Pericardium fibroblast (primary cell): Measurements from ENCODE around the gene KANTR. TPM values are rescaled to one million over a fixed set of nuclear protein-coding genes. Genes with fewer than 3 reads are reported as not detected.

Experiments
- total RNA-seq: library from RNA; depleted of rRNA; stranded (reverse); fragments of >200 nt; gene quantifications from 2 replicates; pipeline ENCODE4 v1.2.3, GENCODE V29; 2015

KANTR gene, protein sequence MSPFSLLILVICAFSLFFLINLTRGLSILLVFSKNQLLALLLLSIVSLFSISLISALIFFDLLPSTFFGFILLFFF
- total RNA-seq, result 2.0 and 3.9 TPM in 2 replicates

DNA sequence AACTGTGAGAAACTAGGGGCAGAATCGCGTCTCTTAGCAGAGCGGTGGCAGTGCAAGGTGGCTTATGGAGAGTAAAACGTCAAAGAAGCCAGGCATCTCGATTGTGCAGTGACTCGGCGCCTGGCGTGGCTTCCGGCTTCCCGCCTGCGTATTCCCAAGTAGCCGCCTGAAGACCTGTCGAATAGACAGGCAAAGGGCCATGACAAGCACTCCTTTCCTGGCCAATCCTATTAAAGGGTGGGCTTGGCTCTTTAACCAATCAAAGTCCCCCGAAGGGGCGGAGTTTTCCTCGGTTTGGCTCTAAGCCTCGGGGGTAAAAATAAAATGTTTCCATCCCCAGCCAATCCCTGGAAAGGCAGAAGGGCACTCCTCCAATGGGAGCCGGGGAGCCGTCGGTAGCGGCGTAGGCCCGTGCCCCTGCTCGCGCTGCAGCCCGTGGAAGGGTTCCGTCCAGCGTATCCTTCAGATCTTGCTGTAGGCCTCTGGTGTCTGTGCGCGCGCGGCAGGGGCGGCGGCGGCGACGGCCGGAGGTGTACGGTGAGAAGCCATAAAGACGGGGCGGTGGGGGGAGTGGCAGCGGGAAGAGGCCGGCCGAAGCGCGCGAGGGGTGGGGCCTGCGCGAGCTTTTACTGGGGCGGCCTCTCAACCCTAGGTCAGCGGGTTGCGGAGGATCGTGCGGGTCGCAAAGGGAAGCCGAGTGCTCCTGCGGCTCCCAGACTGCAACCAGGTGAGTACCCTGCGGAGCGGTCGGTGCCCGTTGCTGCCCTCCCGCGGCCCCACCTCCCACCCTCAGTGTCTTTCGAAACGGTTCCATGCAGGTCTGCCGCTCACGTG, at the start of gene KANTR:
KANTR (plus strand) TSS at position 395 of the 834 bp plus-strand sequence. CDS start 30,131 bp downstream, outside the sequence.

DNA sequence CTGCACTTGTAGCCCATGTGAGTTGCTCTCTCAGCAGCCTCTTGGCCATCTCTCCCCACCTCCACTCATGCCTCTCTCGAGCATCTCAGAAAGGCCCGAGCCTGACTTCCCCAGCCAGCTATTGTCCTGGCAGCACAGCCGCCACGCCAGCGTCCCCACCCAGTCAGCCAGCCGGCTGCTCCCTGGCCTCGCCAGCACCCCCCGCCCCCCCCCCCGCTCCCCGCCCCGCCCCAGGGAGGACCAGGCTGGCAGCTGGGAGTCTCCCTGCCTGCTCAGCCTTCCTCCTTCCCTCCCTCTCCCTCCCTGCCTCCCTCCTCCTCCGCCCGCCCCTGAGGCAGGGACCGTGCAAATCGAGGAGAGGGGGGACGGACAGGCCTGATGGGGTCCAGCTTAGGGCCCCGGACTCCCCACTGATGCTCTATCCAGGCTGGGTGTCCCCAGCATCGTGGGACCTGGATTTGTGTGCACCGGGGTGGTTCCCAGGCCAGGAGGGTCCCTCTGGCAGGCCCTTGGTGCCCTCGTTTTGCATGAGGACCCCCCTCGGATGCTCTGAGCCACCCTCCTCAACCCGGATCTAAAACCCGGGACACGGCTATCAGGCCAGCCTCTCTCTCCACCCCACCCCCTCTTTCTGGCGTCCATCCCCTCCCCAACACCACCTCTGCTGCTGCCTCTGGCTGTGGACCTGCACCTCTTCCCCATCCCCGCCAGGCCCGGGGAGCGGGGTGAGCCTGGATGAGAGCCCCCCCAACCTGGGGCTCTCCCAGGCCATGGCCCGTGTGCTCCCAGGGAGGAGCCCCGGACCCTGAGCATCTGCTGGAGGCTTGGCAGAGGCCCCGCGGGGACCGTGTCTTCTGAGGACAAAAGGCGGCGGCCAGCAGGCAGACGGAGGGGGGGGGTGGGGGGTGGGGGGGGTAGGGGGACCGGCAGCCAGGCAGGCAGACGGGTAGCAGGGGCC, 45.5 kb upstream of the KANTR start, which contains the start of gene GPR173:
GPR173 (plus strand) TSS at position 621 of the 958 bp plus-strand sequence. CDS start 27,833 bp downstream, outside the sequence.

DNA sequence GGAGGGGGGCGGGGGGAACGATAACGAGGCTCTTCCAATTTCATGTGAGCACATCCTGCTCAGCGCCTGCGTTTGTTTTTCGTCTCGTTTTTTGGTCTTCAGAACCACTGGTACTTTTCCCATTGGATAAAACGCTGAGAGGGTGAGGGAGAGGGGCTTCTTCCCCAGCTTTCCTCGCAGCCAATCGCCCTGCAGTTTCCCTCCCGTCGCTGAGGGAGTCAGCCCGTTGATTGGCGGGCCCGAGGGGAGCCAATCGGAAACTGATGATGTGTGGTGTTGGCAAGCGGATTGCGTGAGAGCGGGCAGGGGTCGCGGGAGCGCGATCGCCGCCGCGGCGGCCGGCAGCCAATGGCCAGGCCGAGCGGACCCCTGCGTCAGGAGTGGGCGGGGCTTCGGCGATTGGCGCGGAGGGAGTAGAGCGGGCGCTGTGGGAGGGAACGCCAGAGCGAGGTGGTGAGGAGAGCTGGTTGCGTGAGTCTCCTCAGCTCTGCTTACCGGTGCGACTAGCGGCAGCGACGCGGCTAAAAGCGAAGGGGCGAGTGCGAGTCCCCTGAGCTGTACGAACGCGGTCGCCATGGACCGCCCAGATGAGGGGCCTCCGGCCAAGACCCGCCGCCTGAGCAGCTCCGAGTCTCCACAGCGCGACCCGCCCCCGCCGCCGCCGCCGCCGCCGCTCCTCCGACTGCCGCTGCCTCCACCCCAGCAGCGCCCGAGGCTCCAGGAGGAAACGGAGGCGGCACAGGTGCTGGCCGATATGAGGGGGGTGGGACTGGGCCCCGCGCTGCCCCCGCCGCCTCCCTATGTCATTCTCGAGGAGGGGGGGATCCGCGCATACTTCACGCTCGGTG, 11.8 kb upstream of the KANTR start, which contains the start of gene TSPYL2:
TSPYL2 (plus strand) TSS at position 443 of the 848 bp plus-strand sequence; CDS start at position 575, 132 bp downstream.

Other genes with a start within 250 kb of the KANTR start
- gene XAGE3, start 226.1 kb upstream of the KANTR start, total RNA-seq, result not detected in 2 replicates
- 11.8 and 15.6 TPM in 2 replicates for gene FAM156B, start 196.8 kb upstream of the KANTR start, total RNA-seq
- 9.6 and 11.2 TPM in 2 replicates for gene FAM156A, start 135.6 kb upstream of the KANTR start, total RNA-seq
- 1.5 and 2.5 TPM in 2 replicates for gene GPR173, start 45.4 kb upstream of the KANTR start, total RNA-seq
- gene TSPYL2, start 11.8 kb upstream of the KANTR start, total RNA-seq, result 10.0 and 10.4 TPM in 2 replicates
- gene KDM5C, start 131.1 kb downstream of the KANTR start, total RNA-seq, result 44.0 and 82.4 TPM in 2 replicates
- 11.7 and 25.5 TPM in 2 replicates for gene IQSEC2, start 187.4 kb downstream of the KANTR start, total RNA-seq